HepG2 (cell line): ENCODE data around the gene PBX1.

Source experiments
- CTCF ChIP-seq: sonication (generic); formaldehyde crosslinking; IDR thresholded peaks from 2 replicates; pipeline ENCODE4 v1.5.0; 2020; ENCODE audit warnings: mild to moderate bottlenecking, missing genetic modification reagents, moderate library complexity
- HMG20B ChIP-seq: conservative IDR thresholded peaks from 2 replicates; pipeline ENCODE4 v1.6.1; 2016; ENCODE audit warnings: missing genetic modification reagents, missing compliant biosample characterization
- KLF12 ChIP-seq: sonication (generic); formaldehyde crosslinking; IDR thresholded peaks from 2 replicates; pipeline ENCODE4 v1.4.0; 2020; ENCODE audit warnings: missing genetic modification reagents, borderline replicate concordance
- POLR2AphosphoS5 ChIP-seq: IDR thresholded peaks from 2 replicates; pipeline ENCODE4 v1.6.1; 2012; ENCODE audit warnings: low read depth, low read length

- TF ChIP-seq HMG20B (CRISPR knock-in tag), result no peak
- TF ChIP-seq CTCF (CRISPR knock-in tag), result no peak
- no peak for TF ChIP-seq KLF12 (CRISPR knock-in tag)
- no peak for TF ChIP-seq POLR2AphosphoS5
Measured at GRCh38 chr1:164558461-164559341, at the start of gene PBX1.
